ENCODE data around the gene ZPR1. TPM values are rescaled to one million over a fixed set of nuclear protein-coding genes. Genes with fewer than 3 reads are reported as not detected.
"Not testable (repeated sequence)": the region's sequence is repeated elsewhere in the genome, so short reads cannot be mapped to it uniquely, and the experiment has no call there.

The ZPR1 gene
- total RNA-seq, 1 experiment from 2014 or later, result 139 TPM

- Histone ChIP-seq H3K9me3 (ENCODE audit: control insufficient read depth, insufficient read depth, low read depth, low read length) (no peaks in the 10 kb centered on the region), H3K4me3 (ENCODE audit: low read depth in 2 of 2, low read length in 2 of 2) (no peak overlapping the region), H3K27me3 (ENCODE audit: control insufficient read depth, insufficient read depth, low read length) (no peaks in the 10 kb centered on the region; the same call in 1 of the 2 replicates), H3K36me3 (ENCODE audit: control insufficient read depth, insufficient read depth, low read length) (no peaks in the 10 kb centered on the region), H3K4me1 (ENCODE audit: control insufficient read depth, insufficient read depth, low read length) (no peaks in the 10 kb centered on the region), H3K27ac (ENCODE audit: low read length) (no peak overlapping the region)
- ATAC-seq (no peak), DNase-seq (ENCODE audit: low read depth, low spot score) (no peak)
- TF ChIP-seq CTCF (IDR thresholded peaks at IDR 0.05), result no peak
- no peak for TF ChIP-seq REST (IDR thresholded peaks at IDR 0.05; ENCODE audit: insufficient read depth in 1 of 2, low read depth in 2 of 2, low read length in 1 of 2)
- TF ChIP-seq TCF7L2 (IDR thresholded peaks at IDR 0.05; ENCODE audit: low read depth, low read length), result no peak
- no peak for TF ChIP-seq POLR2AphosphoS5 (IDR thresholded peaks at IDR 0.05; ENCODE audit: low read depth, low read length)
- TF ChIP-seq SIN3A (IDR thresholded peaks at IDR 0.05; ENCODE audit: borderline replicate concordance, insufficient read depth, low read depth, low read length), result no peak
- intact Hi-C loops (cut with micrococcal nuclease; ENCODE audit: unreplicated experiment), result no loop called here
- in situ Hi-C loops (cut with HindIII; ENCODE audit: low pct_unique_long_range_greater_than_20kb, low sequenced_read_pairs), result no loop called here
- BruUV-seq (replicated peaks), result no TSS peak
- ChIA-PET POLR2A (no interaction called here), CTCF (no interaction called here)
Observed at GRCh38 chr11:116804001-116804400, 16.2 kb upstream of the ZPR1 start.

- H3K4me3 ChIP-seq (ENCODE audit: low read depth in 2 of 2, low read length in 2 of 2); BruUV-seq (replicated peaks); intact Hi-C loops (cut with micrococcal nuclease; ENCODE audit: unreplicated experiment); DNase-seq (ENCODE audit: low read depth, low spot score); H3K4me1 ChIP-seq (ENCODE audit: control insufficient read depth, insufficient read depth, low read length); H3K36me3 ChIP-seq (ENCODE audit: control insufficient read depth, insufficient read depth, low read length); H3K27me3 ChIP-seq (ENCODE audit: control insufficient read depth, insufficient read depth, low read length); CTCF ChIA-PET; H3K9me3 ChIP-seq (ENCODE audit: control insufficient read depth, insufficient read depth, low read depth, low read length); in situ Hi-C loops (cut with HindIII; ENCODE audit: low pct_unique_long_range_greater_than_20kb, low sequenced_read_pairs); POLR2A ChIA-PET; H3K27ac ChIP-seq (ENCODE audit: low read length); ATAC-seq: not testable (repeated sequence)
Observed at GRCh38 chr11:116801662-116802061, 13.8 kb upstream of the ZPR1 start.

GRCh38 chr11:116800610-116801009 is 12.8 kb upstream of the ZPR1 start:
- ChIA-PET CTCF (no interaction called here), POLR2A (no interaction called here)
- in situ Hi-C loops (cut with HindIII; ENCODE audit: low pct_unique_long_range_greater_than_20kb, low sequenced_read_pairs) (no loop called here), intact Hi-C loops (cut with micrococcal nuclease; ENCODE audit: unreplicated experiment) (no loop called here)
- ATAC-seq, result no peak
- Histone ChIP-seq H3K27me3 (ENCODE audit: control insufficient read depth, insufficient read depth, low read length) (no peaks in the 10 kb centered on the region; the same call in 1 of the 2 replicates), H3K36me3 (ENCODE audit: control insufficient read depth, insufficient read depth, low read length) (no peaks in the 10 kb centered on the region), H3K4me1 (ENCODE audit: control insufficient read depth, insufficient read depth, low read length) (no peaks in the 10 kb centered on the region), H3K4me3 (ENCODE audit: low read depth in 2 of 2, low read length in 2 of 2) (no peak overlapping the region), H3K27ac (ENCODE audit: low read length) (no peak overlapping the region), H3K9me3 (ENCODE audit: control insufficient read depth, insufficient read depth, low read depth, low read length) (no peaks in the 10 kb centered on the region)
- no peak for TF ChIP-seq TCF7L2 (IDR thresholded peaks at IDR 0.05; ENCODE audit: low read depth, low read length)
- TF ChIP-seq CTCF (IDR thresholded peaks at IDR 0.05), result no peak
- TF ChIP-seq REST (IDR thresholded peaks at IDR 0.05; ENCODE audit: insufficient read depth in 1 of 2, low read depth in 2 of 2, low read length in 1 of 2), result no peak
- no peak for TF ChIP-seq SIN3A (IDR thresholded peaks at IDR 0.05; ENCODE audit: borderline replicate concordance, insufficient read depth, low read depth, low read length)
- no peak for TF ChIP-seq POLR2AphosphoS5 (IDR thresholded peaks at IDR 0.05; ENCODE audit: low read depth, low read length)
- no TSS peak for BruUV-seq (replicated peaks)
- DNase-seq (ENCODE audit: low read depth, low spot score), result no peak

Measured in Panc1 (cell line).